K562 (cell line): ENCODE results near the gene ZSCAN21. TPM values are rescaled to one million over a fixed set of nuclear protein-coding genes. Genes with fewer than 3 reads are reported as not detected.

Source experiments
- AFF1 ChIP-seq, 2 experiments: fragments of 450-650 bp; IDR thresholded peaks; 2 replicates each; pipeline ENCODE4 v1.6.1; 2018; ENCODE audit warnings: mild to moderate bottlenecking in 2 of 2, low read depth in 1 of 2; ENCODE audit not compliant: partially characterized antibody in 2 of 2
- ATF1 ChIP-seq, 2 experiments: fragments of 450-650 bp in 1 of 2; IDR thresholded peaks; 2 replicates each; pipeline ENCODE4 v1.6.1; 2016; ENCODE audit warnings: missing compliant biosample characterization in 1 of 2, missing genetic modification characterization in 1 of 2
- ATF4 ChIP-seq: fragments of 450-650 bp; formaldehyde crosslinking; IDR thresholded peaks from 2 replicates; pipeline ENCODE4 v1.4.0; 2022; ENCODE audit warnings: mild to moderate bottlenecking, moderate library complexity
- HEY1 ChIP-seq: fragments of 250-450 bp; sonication (Bioruptor Pico); IDR thresholded peaks from 2 replicates; pipeline ENCODE4 v1.5.0; 2020; ENCODE audit warnings: mild to moderate bottlenecking, moderate library complexity, borderline replicate concordance
- JUND ChIP-seq, 2 experiments: IDR thresholded peaks; 2 replicates in 1 of 2; 3 replicates in 1 of 2; pipeline ENCODE4 v1.6.1; 2011; ENCODE audit warnings: borderline replicate concordance in 2 of 2, low read depth in 2 of 2, low read length in 2 of 2, improper control_type of control experiment in 1 of 2, missing biosample characterization in 1 of 2, missing genetic modification characterization in 1 of 2, missing genetic modification reagents in 1 of 2
- LEF1 ChIP-seq: fragments of 450-650 bp; IDR thresholded peaks from 2 replicates; pipeline ENCODE4 v1.6.1; 2016; ENCODE audit warnings: mild to moderate bottlenecking
- MNT ChIP-seq, 2 experiments: fragments of 450-650 bp; conservative IDR thresholded peaks; 2 replicates each; pipeline ENCODE4 v1.6.1; 2017; ENCODE audit warnings: mild to moderate bottlenecking in 2 of 2, moderate library complexity in 2 of 2
- MTA1 ChIP-seq: fragments of 450-650 bp; IDR thresholded peaks from 2 replicates; pipeline ENCODE4 v1.6.1; 2017; ENCODE audit warnings: borderline replicate concordance
- MXI1 ChIP-seq: IDR thresholded peaks from 2 replicates; pipeline ENCODE4 v1.6.1; 2011; ENCODE audit warnings: low read depth, mild to moderate bottlenecking, improper control_type of control experiment, low read length
- RFX1 ChIP-seq: fragments of 450-650 bp; IDR thresholded peaks from 2 replicates; pipeline ENCODE4 v1.6.1; 2016; ENCODE audit warnings: mild to moderate bottlenecking, moderate library complexity
- SRSF3 ChIP-seq: fragments of 200-400 bp; formaldehyde crosslinking; IDR thresholded peaks from 2 replicates; pipeline ENCODE4 v1.6.1; 2016; ENCODE audit warnings: mild to moderate bottlenecking, low read length, moderate library complexity; ENCODE audit not compliant: insufficient read depth
- TAF7 ChIP-seq: fragments of 450-650 bp; IDR thresholded peaks from 2 replicates; pipeline ENCODE4 v1.6.1; 2016; ENCODE audit warnings: missing genetic modification characterization, missing compliant biosample characterization
- TBP ChIP-seq: optimal IDR thresholded peaks from 2 replicates; pipeline ENCODE3; 2011; ENCODE audit warnings: low read depth, low read length, improper control_type of control experiment
- polyA plus RNA-seq, 8 experiments: library from polyadenylated mRNA; depleted of rRNA in 4 of 8; stranded (reverse) in 5 of 8; unstranded in 3 of 8; fragments of >200 nt; fragmentation: Nextera tagmentation in 2 of 8; fragmentation: Illumina TruSeq in 1 of 8; extraction: Ambion mirVana in 2 of 8; extraction: Trizol in 1 of 8; gene quantifications; 2 replicates each; pipeline versions ENCODE4 v1.2.1 to v1.2.3, GENCODE V29; 2011 to 2014; ENCODE audit warnings: inconsistent platforms in 1 of 8, missing spikeins in 1 of 8
- total RNA-seq, 7 experiments: library from RNA; depleted of rRNA in 6 of 7; stranded (reverse); fragments of >200 nt in 6 of 7; fragmentation: Illumina TruSeq in 2 of 7; extraction: Trizol in 2 of 7; gene quantifications; 2 replicates each; pipeline versions ENCODE4 v1.2.1 to v1.2.3, GENCODE V29; 2011 to 2021; ENCODE audit warnings: low replicate concordance in 1 of 7
- TF ChIP-seq, protein P1 (sequence below), 2 experiments: fragments of 150-350 bp in 1 of 2; IDR thresholded peaks; 2 replicates each; pipeline ENCODE4 v1.6.1; 2012 to 2016; ENCODE audit warnings: low read depth in 2 of 2, low read length in 2 of 2, mild to moderate bottlenecking in 1 of 2, moderate library complexity in 1 of 2

Gene ZSCAN21
- total and polyA plus RNA-seq, 9 of the 15 experiments (the other 6 are each of a cell fraction or from before 2014, with no cell fraction given): 5.9 to 15.5 (median 13.2) TPM

DNA sequence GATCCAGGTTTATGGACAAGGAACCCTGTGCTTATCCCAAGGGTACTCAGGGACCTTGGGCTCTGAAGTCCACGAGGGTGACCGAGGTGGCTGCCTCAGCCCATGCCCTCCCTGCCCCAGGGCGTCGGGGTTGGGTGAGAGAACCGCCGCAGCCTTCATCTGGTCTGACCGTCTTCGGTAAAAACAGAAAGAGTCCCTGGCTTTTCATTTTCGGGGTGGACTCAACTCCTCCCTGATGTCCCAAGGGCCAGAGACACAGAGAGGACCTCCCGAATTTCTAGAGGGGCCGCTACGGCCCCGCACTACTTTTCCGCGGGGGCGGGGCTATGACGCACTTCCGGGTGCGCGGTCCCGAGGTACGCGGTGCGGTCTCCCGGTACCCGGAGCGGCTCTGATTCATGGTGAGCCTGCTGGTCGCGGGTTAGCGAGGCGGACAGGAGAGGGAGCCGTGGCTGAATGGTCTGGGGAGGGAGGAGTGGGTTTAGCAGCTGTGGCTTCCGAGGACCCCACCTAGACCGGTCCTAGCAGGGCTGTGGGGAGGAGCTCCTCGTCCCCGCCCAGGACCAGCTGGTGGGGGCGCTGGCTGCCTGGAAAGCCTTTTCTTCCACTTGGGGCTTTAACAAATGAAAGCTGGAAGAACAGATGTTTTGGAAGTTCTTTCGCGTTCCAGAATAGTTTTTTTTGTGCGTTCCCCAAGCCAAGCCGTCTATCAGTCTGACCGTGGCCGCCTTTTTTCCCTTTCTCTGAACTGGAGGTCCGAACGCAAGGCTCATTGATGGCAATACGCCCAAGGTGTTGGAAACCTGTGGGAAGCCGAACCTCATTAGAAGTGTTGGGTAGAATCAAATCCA, at the start of gene ZSCAN21 (continued):
- TF ChIP-seq RFX1: peak; percentile 52
- no peak for TF ChIP-seq SRSF3
- TF ChIP-seq TAF7 (tag): no peak
- peak; percentile 20 for TF ChIP-seq TBP
- no peak for TF ChIP-seq HEY1 (CRISPR knock-in tag)
- peak; percentile 12; the same call in 1 of the 2 replicates for TF ChIP-seq ATF4 (CRISPR knock-in tag)
- peak in 1 of 2 experiments; percentile 66 for TF ChIP-seq AFF1 (IDR thresholded peaks at IDR 0.05; ENCODE audit: low read depth in 1 of 2, partially characterized antibody in 2 of 2)
- peak; percentile 27; the same call in 1 of the 2 replicates for TF ChIP-seq MXI1
- TF ChIP-seq MTA1: peak; percentile 96
- no peak for TF ChIP-seq LEF1
- TF ChIP-seq JUND (IDR thresholded peaks at IDR 0.05; ENCODE audit: borderline replicate concordance, low read depth, low read length): peak; percentile 52
- TF ChIP-seq JUND (tag; IDR thresholded peaks at IDR 0.05; ENCODE audit: borderline replicate concordance, low read depth, low read length): no peak; the same call in 2 of the 3 replicates
- peak; percentile 82 for TF ChIP-seq ATF1 (CRISPR knock-in tag; IDR thresholded peaks at IDR 0.05)
- TF ChIP-seq ATF1 (tag; IDR thresholded peaks at IDR 0.05): peak; percentile 99
- peak; percentile 85 to 94 for TF ChIP-seq MNT (conservative IDR thresholded peaks at IDR 0.05)
- TF ChIP-seq, protein P1, sequence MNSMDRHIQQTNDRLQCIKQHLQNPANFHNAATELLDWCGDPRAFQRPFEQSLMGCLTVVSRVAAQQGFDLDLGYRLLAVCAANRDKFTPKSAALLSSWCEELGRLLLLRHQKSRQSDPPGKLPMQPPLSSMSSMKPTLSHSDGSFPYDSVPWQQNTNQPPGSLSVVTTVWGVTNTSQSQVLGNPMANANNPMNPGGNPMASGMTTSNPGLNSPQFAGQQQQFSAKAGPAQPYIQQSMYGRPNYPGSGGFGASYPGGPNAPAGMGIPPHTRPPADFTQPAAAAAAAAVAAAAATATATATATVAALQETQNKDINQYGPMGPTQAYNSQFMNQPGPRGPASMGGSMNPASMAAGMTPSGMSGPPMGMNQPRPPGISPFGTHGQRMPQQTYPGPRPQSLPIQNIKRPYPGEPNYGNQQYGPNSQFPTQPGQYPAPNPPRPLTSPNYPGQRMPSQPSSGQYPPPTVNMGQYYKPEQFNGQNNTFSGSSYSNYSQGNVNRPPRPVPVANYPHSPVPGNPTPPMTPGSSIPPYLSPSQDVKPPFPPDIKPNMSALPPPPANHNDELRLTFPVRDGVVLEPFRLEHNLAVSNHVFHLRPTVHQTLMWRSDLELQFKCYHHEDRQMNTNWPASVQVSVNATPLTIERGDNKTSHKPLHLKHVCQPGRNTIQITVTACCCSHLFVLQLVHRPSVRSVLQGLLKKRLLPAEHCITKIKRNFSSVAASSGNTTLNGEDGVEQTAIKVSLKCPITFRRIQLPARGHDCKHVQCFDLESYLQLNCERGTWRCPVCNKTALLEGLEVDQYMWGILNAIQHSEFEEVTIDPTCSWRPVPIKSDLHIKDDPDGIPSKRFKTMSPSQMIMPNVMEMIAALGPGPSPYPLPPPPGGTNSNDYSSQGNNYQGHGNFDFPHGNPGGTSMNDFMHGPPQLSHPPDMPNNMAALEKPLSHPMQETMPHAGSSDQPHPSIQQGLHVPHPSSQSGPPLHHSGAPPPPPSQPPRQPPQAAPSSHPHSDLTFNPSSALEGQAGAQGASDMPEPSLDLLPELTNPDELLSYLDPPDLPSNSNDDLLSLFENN (IDR thresholded peaks at IDR 0.05; ENCODE audit: low read depth in 2 of 2, low read length in 2 of 2): peak in 1 of 2 experiments; percentile 30; a peak in 1 of 4 replicates
